DND-41 (cell line): ENCODE data around the gene IGLON5.

ENCODE experiments used
- ATAC-seq: fragments of 200-7000 bp; cut with Tn5 transposase; 3 replicates; pipeline ENCODE4 v1.9.1; 2021; ENCODE audit warnings: low read depth; ENCODE audit not compliant: insufficient read depth
- DNase-seq: peaks from one replicate; pipeline ENCODE4 v3.0.0-alpha.2; 2020
- H2AFZ ChIP-seq: 2 replicates; pipeline ENCODE4 v1.6.0; 2012; ENCODE audit warnings: low read depth, low read length
- H3K27ac ChIP-seq: 2 replicates; pipeline ENCODE4 v1.5.1; 2012; ENCODE audit warnings: low read length, inconsistent platforms
- H3K27me3 ChIP-seq: fragments of 200-600 bp; sonication (generic); 2 replicates; pipeline ENCODE4 v1.6.0; 2012; ENCODE audit warnings: low read length, mild to moderate bottlenecking, inconsistent platforms; ENCODE audit not compliant: insufficient read depth, poor library complexity
- H3K36me3 ChIP-seq: 2 replicates; pipeline ENCODE4 v1.5.1; 2012; ENCODE audit warnings: low read length, inconsistent platforms; ENCODE audit not compliant: insufficient read depth
- H3K4me1 ChIP-seq: 2 replicates; pipeline ENCODE4 v1.5.1; 2012; ENCODE audit warnings: mild to moderate bottlenecking, low read length; ENCODE audit not compliant: insufficient read depth
- H3K4me2 ChIP-seq: 2 replicates; pipeline ENCODE4 v1.6.0; 2012; ENCODE audit warnings: mild to moderate bottlenecking, moderate library complexity, low read length, inconsistent platforms; ENCODE audit not compliant: insufficient read depth
- H3K4me3 ChIP-seq, 2 experiments: fragments of 200-600 bp in 1 of 2; shearing (Covaris generic) in 1 of 2; 2 replicates each; pipeline ENCODE4 v1.5.1; 2012 to 2016; ENCODE audit warnings: inconsistent platforms in 2 of 2, low read length in 2 of 2, mild to moderate bottlenecking in 2 of 2, low read depth in 1 of 2, moderate library complexity in 1 of 2
- H3K79me2 ChIP-seq: 2 replicates; pipeline ENCODE4 v1.6.0; 2012; ENCODE audit warnings: low read length, inconsistent platforms; ENCODE audit not compliant: insufficient read depth
- H3K9ac ChIP-seq: 2 replicates; pipeline ENCODE4 v1.6.0; 2012; ENCODE audit warnings: low read depth, mild to moderate bottlenecking, inconsistent platforms, low read length, moderate library complexity
- H3K9me3 ChIP-seq: 2 replicates; pipeline ENCODE4 v1.5.1; 2012; ENCODE audit warnings: low read length, moderate library complexity, mild to moderate bottlenecking, inconsistent platforms; ENCODE audit not compliant: insufficient read depth, severe bottlenecking
- H4K20me1 ChIP-seq: 2 replicates; pipeline ENCODE4 v1.6.0; 2012; ENCODE audit warnings: low read length; ENCODE audit not compliant: insufficient read depth
- EZH2 ChIP-seq: IDR thresholded peaks from 3 replicates; pipeline ENCODE4 v1.6.1; 2012; ENCODE audit warnings: borderline replicate concordance, low read depth, mild to moderate bottlenecking, moderate library complexity, low read length, inconsistent platforms; ENCODE audit not compliant: severe bottlenecking
- TF ChIP-seq, protein P1 (sequence below): IDR thresholded peaks from 2 replicates; pipeline ENCODE4 v1.5.1; 2012; ENCODE audit warnings: borderline replicate concordance, low read length, moderate library complexity, mild to moderate bottlenecking; ENCODE audit not compliant: poor library complexity, severe bottlenecking; ENCODE audit errors: extremely low read depth

Gene IGLON5

DNA sequence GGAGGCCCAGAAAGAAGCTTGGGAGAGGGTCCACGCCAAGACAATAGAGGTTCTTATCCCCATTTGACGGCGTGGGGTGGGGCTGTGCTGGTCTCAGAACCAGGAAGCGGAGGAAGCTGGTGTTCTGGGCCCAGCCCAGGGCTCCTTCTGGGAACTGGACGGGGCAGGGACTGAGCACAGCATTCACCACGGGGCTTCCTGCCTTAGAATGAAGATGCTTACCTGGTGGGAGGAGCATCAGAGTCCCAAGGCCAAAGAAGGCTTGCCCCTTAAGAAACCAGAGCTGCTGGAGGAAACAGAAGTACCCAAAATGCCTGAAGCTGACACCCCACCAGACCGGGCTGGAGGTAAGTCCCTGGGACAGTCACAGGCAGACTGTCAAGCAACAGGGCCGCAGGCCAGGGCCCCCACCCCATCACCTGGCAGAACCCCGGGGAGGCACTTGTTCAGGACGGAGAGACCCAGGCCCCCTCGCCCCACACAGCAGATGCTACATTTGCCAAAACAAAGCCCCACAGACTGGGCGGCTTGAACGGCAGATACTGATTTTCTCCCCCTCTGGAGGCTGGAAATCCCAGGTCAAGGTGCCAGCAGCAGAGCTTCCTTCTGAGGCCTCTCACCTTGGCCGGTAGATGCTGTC lies 17.8 kb upstream of the IGLON5 start:
- Histone ChIP-seq H3K9me3 (no peaks in the 10 kb centered on the region), H3K9ac (no peak overlapping the region), H4K20me1 (no peaks in the 10 kb centered on the region), H3K79me2 (no peaks in the 10 kb centered on the region), H3K4me1 (no peaks in the 10 kb centered on the region), H3K27me3 (no peaks in the 10 kb centered on the region), H2AFZ (no peak overlapping the region), H3K27ac (no peak overlapping the region), H3K36me3 (no peaks in the 10 kb centered on the region), H3K4me2 (no peak overlapping the region), H3K4me3 (no peak overlapping the region)
- TF ChIP-seq EZH2: no peak
- TF ChIP-seq, protein P1, sequence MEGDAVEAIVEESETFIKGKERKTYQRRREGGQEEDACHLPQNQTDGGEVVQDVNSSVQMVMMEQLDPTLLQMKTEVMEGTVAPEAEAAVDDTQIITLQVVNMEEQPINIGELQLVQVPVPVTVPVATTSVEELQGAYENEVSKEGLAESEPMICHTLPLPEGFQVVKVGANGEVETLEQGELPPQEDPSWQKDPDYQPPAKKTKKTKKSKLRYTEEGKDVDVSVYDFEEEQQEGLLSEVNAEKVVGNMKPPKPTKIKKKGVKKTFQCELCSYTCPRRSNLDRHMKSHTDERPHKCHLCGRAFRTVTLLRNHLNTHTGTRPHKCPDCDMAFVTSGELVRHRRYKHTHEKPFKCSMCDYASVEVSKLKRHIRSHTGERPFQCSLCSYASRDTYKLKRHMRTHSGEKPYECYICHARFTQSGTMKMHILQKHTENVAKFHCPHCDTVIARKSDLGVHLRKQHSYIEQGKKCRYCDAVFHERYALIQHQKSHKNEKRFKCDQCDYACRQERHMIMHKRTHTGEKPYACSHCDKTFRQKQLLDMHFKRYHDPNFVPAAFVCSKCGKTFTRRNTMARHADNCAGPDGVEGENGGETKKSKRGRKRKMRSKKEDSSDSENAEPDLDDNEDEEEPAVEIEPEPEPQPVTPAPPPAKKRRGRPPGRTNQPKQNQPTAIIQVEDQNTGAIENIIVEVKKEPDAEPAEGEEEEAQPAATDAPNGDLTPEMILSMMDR: no peak
- no peak for ATAC-seq
- no peak for DNase-seq

DNA sequence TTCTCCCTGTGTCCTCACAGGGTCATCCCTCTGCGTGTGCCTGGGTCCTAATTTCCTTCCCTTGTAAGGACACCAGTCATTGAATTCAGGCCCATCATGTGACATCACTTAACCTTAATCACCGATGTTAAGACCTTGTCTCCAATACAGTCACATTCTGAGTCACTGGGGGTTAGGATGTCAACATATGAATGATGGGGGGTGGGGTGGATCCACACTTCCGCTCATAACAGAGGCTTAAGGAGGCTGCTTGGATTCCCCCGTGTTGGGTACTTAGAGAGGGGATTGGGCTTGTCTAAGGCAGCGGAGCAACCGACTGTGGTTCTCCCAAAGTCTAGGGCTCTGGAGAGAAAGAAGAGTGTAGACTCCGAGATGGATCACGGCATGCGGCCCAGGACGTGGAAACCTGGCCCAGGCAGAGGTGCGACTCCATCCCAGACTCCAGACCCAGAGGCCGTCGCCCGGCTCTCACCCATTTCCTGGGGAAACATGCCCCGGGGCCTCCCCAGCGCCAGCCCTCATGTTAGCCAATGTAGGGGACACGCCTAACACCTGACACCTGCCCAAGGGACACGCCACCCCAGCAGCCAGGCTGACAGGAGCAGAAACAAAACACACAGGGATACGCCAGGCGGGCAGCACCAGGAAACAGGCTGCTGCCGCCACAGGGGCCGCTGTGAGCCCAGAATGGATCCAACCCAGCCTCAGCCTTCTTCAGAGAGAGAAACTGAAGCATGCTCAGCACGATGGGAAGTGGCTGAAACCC lies 17.1 kb upstream of the IGLON5 start:
- TF ChIP-seq, protein P1: no peak
- TF ChIP-seq EZH2: no peak
- Histone ChIP-seq H3K4me3 (no peak overlapping the region), H3K9me3 (no peaks in the 10 kb centered on the region), H3K27ac (no peak overlapping the region), H3K79me2 (no peaks in the 10 kb centered on the region), H4K20me1 (no peaks in the 10 kb centered on the region), H3K9ac (no peak overlapping the region), H3K4me2 (no peak overlapping the region), H3K27me3 (no peaks in the 10 kb centered on the region), H2AFZ (no peak overlapping the region), H3K36me3 (no peaks in the 10 kb centered on the region), H3K4me1 (no peaks in the 10 kb centered on the region)
- ATAC-seq (no peak), DNase-seq (no peak)

DNA sequence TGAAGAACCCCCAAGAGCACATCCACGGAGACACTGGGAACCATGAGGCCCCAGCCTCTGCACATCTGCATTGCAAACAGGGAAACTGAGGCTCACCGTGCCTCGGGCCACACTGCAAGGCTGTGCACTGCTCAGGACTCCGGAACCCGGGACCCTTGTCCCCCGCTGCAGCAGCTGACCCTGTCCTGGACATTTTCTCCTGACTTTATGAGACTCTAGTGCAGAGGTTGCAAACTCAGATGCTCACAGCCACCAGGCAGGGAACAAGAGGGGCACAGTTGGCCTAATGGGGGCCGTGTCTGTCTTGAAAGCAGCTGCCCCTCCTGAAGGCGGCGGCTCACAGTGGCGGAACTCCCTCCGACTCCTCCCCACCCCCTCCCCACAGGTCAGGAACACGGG lies 16.5 kb upstream of the IGLON5 start:
- no peaks in the 10 kb centered on the region for H3K4me1 ChIP-seq
- no peak overlapping the region for H3K4me3 ChIP-seq
- H3K9me3 ChIP-seq: no peaks in the 10 kb centered on the region
- TF ChIP-seq, protein P1: no peak
- TF ChIP-seq EZH2: no peak
- no peaks in the 10 kb centered on the region for H3K27me3 ChIP-seq
- H3K79me2 ChIP-seq: no peaks in the 10 kb centered on the region
- no peak overlapping the region for H3K9ac ChIP-seq
- ATAC-seq (no peak), DNase-seq (no peak)
- H4K20me1 ChIP-seq: no peaks in the 10 kb centered on the region
- H3K36me3 ChIP-seq: no peaks in the 10 kb centered on the region
- H3K27ac ChIP-seq: no peak overlapping the region
- H3K4me2 ChIP-seq: no peak overlapping the region
- H2AFZ ChIP-seq: no peak overlapping the region
